ENCODE measurements around the gene FRY. TPM values are rescaled to one million over a fixed set of nuclear protein-coding genes. Genes with fewer than 3 reads are reported as not detected.

Gene FRY
- total and polyA plus RNA-seq, 10 of the 15 experiments (the other 5 are each of a cell fraction or from before 2014, with no cell fraction given): 0.18 to 1.4 (median 0.30) TPM

DNA sequence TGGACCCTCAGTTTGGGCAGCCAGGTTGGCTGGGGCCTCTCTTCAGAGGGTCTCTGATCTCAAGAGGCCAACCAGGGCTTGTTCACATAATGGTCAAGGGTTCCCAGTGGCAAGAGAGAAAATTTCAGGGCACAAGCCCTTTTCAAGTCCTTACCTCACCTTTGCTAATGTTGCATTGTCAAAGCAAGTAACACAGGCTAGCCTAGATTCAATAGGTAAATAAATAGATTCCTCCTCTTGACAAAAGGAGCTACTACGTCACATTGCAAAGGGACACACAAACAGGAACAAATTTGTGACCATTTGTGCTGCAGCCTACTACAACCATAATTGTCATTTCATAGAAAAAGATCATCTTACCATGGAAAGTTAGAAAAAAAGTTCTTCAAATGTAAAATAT is 33.9 kb upstream of the FRY start:
- Histone ChIP-seq H3K4me1 (ENCODE audit: control insufficient read depth, insufficient read depth, low read length) (no peaks in the 10 kb centered on the region), H3K9ac (ENCODE audit: control insufficient read depth, insufficient read depth, low read length) (no peak overlapping the region), H3K4me3 (no peak overlapping the region), H2AFZ (ENCODE audit: control insufficient read depth, low read depth, low read length) (no peak overlapping the region), H3K27me3 (replicated peaks in 1 of 2; ENCODE audit: control insufficient read depth in 2 of 2, insufficient read depth in 2 of 2, low read length in 1 of 2) (no peaks in the 10 kb centered on the region), H3K4me2 (ENCODE audit: control insufficient read depth, insufficient read depth) (no peak overlapping the region), H3K9me3 (replicated peaks; ENCODE audit: control insufficient read depth, insufficient read depth, low read length) (no peaks in the 10 kb centered on the region), H4K20me1 (ENCODE audit: control insufficient read depth, insufficient read depth) (no peaks in the 10 kb centered on the region), H3K27ac (ENCODE audit: control insufficient read depth, insufficient read depth) (no peak overlapping the region), H3K79me2 (ENCODE audit: control insufficient read depth, insufficient read depth, low read length) (no peaks in the 10 kb centered on the region), H3K36me3 (ENCODE audit: control insufficient read depth in 2 of 2, insufficient read depth in 2 of 2, low read length in 1 of 2) (no peaks in the 10 kb centered on the region)
- TF ChIP-seq KLF5 (IDR thresholded peaks at IDR 0.05; ENCODE audit: partially characterized antibody): no peak
- TF ChIP-seq GATAD2B (conservative IDR thresholded peaks at IDR 0.05; ENCODE audit: low read depth): no peak
- TF ChIP-seq POU2F2 (IDR thresholded peaks at IDR 0.05; ENCODE audit: borderline replicate concordance, low read depth, low read length): no peak
- no peak for TF ChIP-seq E4F1 (IDR thresholded peaks at IDR 0.05; ENCODE audit: borderline replicate concordance, partially characterized antibody)
- TF ChIP-seq TBL1XR1 (IDR thresholded peaks at IDR 0.05; ENCODE audit: low read depth, low read length): no peak
- no peak for TF ChIP-seq NKRF (conservative IDR thresholded peaks at IDR 0.05)
- RAD21 ChIA-PET (ENCODE audit: unreplicated experiment): interaction anchor here (1.2 kb wide), 1 partner anchor 10 kb away, joined by 7 read pairs; no protein-coding TSS in a partner anchor
- POLR2A ChIA-PET: no interaction called here
- in situ Hi-C loops (cut with MboI) (no loop called here), intact Hi-C loops (cut with micrococcal nuclease; ENCODE audit: unreplicated experiment) (no loop called here)
- BruUV-seq (replicated peaks): no TSS peak
- SMC1A ChIA-PET (ENCODE audit: uncharacterized antibody, unreplicated experiment): interaction anchor here (1.0 to 1.1 kb wide), 2 partner anchors 10 to 88 kb away, joined by 3 read pairs; no protein-coding TSS in a partner anchor
- FAIRE-seq (no peak), DNase-seq (ENCODE audit: low read depth, low spot score) (no peak), ATAC-seq (no peak)
- WGBS (ENCODE audit: insufficient coverage, insufficient replicate concordance, low lambda C conversion rate, missing lambda C conversion rate): 68% methylated on average over 1 of the region's 1 CpG
- CTCF ChIA-PET: interaction anchor here (1.0 to 2.0 kb wide), 2 partner anchors 10 to 88 kb away, joined by 3 to 11 read pairs; no protein-coding TSS in a partner anchor
